ENCODE measurements around the gene ZDHHC13.

DNA sequence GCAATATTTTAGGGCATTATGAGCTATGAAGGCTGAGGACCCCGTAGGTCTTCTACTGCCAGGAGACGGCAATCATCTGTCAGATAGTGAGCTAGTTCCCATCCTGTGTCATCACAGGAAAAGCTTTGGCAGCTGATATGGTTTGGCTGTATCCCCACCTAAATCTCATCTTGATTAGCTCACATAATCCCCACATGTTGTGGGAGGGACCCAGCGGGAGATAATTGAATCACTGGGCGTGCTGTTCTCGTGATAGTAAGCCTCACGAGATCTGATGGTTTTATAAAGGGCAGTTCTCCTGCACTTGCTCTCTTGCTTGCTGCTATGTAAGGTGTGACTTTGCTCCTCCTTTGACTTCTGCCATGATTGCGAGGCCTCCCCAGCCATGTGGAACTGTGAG, 66.7 kb downstream of the ZDHHC13 start:
- TF ChIP-seq POLR2A (IDR thresholded peaks at IDR 0.05), result no peak
- TF ChIP-seq, protein P1, sequence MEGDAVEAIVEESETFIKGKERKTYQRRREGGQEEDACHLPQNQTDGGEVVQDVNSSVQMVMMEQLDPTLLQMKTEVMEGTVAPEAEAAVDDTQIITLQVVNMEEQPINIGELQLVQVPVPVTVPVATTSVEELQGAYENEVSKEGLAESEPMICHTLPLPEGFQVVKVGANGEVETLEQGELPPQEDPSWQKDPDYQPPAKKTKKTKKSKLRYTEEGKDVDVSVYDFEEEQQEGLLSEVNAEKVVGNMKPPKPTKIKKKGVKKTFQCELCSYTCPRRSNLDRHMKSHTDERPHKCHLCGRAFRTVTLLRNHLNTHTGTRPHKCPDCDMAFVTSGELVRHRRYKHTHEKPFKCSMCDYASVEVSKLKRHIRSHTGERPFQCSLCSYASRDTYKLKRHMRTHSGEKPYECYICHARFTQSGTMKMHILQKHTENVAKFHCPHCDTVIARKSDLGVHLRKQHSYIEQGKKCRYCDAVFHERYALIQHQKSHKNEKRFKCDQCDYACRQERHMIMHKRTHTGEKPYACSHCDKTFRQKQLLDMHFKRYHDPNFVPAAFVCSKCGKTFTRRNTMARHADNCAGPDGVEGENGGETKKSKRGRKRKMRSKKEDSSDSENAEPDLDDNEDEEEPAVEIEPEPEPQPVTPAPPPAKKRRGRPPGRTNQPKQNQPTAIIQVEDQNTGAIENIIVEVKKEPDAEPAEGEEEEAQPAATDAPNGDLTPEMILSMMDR (IDR thresholded peaks at IDR 0.05), result no peak

Data from testis (tissue), 2 donors.